Lung microvascular endothelial cell (primary cell): ENCODE data around the gene DRICH1. TPM values are rescaled to one million over a fixed set of nuclear protein-coding genes. Genes with fewer than 3 reads are reported as not detected.
"Not testable (repeated sequence)": the region's sequence is repeated elsewhere in the genome, so short reads cannot be mapped to it uniquely, and the experiment has no call there.

Experiments used
- DNase-seq, 2 donors: peaks; one replicate each; pipeline versions ENCODE4 v3.0.0 to v3.0.0-alpha.2; 2010; ENCODE audit warnings: low read depth in 2 of 2
- total RNA-seq: library from RNA; depleted of rRNA; stranded (reverse); fragments of >200 nt; gene quantifications from 2 replicates; pipeline ENCODE4 v1.2.1, GENCODE V29; 2014

Gene DRICH1, protein sequence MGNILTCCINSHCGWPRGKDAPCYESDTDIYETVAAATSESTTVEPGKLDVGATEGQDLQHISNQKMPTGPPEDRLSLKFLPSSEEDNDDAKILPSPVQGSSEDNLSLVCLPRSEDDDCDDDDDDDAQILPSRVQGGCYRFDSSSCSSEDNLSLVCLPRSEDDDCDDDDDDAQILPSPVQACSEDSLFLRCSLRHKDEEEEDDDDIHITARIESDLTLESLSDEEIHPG
- not detected in 2 replicates for total RNA-seq

GRCh38 chr22:23632178-23632577 is at the start of gene DRICH1:
DRICH1 (minus strand) TSS chr22:23632321; CDS start chr22:23632023, 298 bp downstream.
- no peak for DNase-seq

DNA sequence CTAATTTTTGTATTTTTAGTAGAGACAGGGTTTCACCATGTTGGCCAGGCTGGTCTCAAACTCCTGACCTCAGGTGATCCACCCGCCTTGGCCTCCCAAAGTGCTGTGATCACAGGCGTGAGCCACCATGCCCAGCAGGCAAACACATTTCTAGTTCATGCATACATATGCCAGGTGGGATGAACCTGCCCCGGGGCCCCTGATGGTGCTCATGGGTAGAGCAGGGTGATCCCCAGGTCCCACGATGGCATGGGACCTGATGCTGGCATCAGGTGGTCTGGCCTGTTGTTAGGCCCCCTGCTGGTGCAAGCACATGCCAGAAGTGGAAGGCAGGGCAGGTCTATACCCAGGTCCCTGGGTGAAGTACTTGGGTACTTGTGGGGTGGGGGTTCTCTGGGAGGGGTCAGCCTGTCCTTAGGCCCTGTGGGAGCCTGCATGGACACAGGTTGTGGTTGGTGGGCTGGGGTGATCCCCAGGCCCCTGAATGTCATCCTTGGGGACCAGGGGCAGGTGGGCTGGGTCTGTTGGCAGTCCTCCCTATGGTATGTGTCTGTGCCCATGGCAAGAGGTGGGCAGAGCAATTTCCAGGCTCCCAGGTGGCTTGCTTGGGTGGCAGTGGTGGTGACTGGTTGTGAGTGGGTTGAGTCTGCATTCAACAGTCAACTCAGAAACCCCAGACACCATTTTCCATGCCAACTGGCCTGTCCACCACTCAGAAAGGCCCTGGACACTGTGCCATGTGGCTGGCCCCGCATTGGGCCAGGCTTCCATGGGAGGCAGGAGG is 49.1 kb upstream of the DRICH1 start:
- no peak for DNase-seq

DNA sequence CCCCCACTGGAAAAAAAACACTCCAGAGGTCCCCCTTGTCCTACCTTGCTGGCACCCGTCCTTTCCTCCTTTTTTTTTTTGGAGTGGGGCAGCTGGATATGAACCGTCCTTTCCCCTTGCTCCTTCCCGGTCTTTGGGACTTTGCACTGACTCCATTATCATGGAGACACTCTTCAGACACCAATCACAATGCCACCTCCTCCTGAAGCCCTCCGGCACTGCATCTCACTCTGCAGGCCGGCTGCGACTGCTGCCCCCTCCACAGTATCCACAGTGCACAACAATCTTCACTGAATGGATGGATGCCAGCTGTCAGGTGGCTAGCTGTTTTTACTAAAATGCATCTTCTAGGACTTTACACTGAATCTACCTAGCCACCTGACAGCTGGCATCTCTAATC is 46.0 kb upstream of the DRICH1 start:
- DNase-seq, result no peak

DNA sequence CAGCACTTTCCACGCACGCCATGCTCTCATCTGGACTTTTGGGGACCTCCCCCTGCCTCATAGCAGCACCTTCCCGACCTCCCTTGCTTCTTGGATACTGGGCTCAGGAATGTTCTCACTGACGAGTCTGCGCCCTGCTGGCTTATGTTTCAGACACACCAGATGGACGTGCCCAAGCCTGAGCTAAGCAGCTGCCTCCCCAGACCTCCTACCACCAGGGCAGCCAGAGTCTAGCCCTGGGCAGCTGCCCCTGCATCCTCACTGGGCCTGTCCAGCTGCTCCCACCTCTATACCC is 45.5 kb upstream of the DRICH1 start:
- no peak for DNase-seq

GRCh38 chr22:23676841-23677700 is 45.0 kb upstream of the DRICH1 start:
- not testable (repeated sequence) for DNase-seq

DNA sequence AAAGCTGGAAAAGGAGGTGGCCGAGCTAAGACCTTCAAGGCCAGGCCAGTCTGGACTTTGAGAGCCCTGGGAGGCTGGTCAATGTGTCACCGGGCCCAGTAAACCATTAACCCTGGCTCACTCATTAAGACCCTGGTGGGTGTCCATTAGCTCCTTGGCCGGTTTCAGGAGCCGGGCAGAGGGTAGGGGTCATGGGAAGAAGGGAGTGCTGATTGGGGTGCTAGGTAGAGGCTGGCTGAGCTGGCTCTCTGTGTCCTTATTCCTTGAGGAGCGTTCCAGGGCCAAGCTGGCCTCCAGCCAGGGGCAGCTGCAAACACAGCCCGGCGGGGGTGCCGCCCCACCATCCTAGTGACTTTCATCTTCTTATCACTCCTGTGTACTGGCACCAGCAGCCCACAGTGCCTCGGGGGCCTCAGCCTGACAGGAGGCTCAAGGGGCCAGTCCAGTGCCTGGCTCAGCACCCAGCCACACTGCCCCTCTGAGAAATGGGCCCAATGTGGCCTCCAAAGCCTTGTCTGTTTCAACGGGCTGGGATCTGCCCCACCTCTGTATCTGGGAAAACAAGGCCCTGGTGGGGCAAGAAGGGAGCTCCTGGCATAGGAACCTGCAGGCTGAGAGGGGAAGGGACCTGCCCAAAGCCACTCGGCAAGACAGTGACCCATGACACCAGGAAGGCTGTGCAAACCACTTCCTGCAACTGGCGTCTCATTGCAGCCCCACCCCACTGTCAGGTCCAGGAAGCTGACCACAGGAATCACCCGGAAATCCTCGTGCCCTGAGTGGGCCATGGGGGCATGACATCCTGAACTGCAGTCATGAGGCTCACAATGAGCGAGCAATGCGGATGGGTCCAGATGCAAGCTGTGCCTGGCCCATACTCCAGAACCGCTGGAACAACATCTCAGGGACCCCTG is 43.6 kb upstream of the DRICH1 start:
- DNase-seq, result peak in 1 of 2 donors; percentile 15

GRCh38 chr22:23674886-23675501 is 42.9 kb upstream of the DRICH1 start:
- DNase-seq, result not testable (repeated sequence)

DNA sequence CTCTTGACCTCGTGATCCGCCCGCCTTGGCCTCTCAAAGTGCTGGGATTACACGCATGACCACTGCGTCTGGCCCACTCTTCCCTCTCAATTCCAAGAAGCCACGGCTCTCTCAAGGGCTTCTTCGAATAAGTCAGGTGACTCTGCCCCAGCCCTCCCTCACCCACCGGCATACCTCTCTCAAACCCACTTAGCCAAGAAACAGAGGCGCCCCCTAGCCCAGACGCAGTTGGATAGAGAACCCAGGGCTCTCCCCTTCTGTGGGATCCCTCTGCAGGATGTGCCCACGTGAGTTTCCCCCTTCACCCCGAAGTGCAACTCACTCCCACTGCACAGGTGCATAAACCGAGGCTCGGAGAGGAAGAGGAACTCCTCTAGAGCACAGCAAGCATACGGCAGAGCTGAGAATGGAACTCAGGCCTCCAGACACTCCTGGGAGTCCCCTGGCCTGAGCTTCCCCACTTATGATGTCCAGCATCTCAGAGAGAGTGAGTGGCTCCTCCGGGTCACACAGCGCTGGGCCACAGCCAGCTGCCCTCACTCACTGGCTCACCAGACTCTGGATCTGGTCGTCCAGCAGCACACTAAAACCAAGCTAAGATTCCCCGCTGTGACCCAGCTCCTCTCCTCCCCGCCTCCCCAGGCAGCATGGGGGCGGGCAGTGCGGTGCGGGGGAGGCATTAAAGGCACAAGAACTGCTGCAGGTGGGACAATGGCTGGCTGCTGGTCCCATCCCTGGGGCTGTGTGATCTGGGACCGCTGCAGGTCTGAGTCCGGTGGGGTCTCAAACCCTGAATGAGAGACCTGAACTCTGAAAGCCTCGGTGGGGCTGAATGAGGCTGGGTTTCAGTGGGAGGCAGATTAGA is 41.9 kb upstream of the DRICH1 start:
- no peak for DNase-seq

DNA sequence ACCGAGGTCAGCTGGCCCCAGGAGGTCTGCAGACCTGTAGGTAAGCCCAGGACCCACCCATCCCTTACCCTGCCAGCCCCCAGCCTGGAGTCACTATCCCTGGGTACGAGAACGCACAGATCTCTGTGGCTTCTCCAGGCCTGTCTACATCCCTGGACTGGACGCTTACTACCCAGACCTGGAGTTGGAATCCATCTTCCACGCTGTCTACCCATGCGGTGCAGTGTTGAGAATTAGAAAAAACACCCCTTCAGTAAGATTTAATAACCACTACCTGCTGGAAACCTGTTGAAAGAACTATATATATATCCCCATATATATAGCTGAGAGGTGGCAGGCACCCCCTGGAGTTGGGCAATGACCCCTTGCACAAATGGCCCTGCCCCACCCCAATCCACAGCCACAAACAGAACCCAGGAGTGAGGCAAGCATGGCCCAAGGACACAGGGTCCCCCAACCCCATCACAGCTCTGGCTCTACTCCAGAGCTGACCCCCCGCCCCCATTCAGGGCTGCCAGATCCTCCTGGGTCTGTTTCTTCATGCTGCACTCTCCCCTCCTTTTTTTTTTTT is 41.0 kb upstream of the DRICH1 start:
- DNase-seq, result no peak

- not testable (repeated sequence) for DNase-seq
Measured at GRCh38 chr22:23672307-23673049, 40.4 kb upstream of the DRICH1 start.

- DNase-seq, result not testable (repeated sequence)
Measured at GRCh38 chr22:23671387-23671786, 39.3 kb upstream of the DRICH1 start.

- no peak for DNase-seq
Measured at GRCh38 chr22:23670378-23671295, 38.5 kb upstream of the DRICH1 start.

- not testable (repeated sequence) for DNase-seq
Measured at GRCh38 chr22:23660381-23660780, 28.3 kb upstream of the DRICH1 start.

GRCh38 chr22:23657727-23658126 is 25.6 kb upstream of the DRICH1 start:
- peak in 1 of 2 donors; percentile 17 for DNase-seq

DNA sequence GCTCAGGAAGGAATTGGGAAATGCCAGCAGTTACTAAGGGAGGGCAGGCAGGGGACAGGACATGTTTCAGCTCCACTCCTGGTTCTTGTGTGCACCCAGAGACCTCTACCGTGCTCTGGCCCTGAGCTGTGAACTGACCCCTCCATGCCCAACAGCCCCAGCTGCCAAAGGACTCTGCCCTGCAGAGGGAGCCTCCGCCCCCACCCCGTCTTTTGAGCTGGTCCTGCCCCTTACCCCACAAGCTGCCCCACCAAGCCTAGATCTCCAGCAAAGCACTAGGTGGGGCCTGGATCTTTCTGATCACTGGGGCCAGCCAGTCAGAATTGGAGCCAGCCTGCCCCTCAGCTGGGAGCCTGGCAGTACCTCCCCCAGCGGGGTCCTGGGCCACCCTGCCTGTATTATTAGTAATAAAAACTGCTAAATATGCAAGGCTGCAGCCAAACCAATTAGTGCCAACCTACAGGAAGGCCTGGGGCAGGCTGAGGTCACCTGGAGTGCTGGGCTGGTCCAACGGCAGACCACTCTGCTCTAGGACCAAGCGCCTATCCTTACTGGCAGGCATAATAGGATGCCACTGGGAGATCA is 23.9 kb upstream of the DRICH1 start:
- no peak for DNase-seq

DNA sequence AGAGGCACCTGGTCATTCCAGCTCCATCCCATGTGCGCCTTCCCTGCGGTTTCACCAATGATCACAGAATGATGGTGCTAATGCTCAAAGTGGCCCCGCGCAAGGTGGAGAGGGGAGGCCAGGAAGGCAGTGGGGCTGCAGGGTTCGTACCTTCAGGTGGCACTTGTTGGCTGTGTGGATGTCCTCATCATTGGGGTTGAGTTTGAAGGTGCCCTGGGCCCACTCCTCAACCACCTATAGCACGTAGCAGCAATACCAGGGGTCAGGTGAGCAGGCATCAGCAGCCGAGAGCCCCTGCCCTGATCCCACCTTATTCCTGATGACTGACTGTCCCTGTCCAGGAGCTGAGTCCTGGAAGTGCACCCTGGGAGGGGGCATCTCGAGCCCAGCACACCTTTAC is 20.6 kb upstream of the DRICH1 start:
- no peak for DNase-seq

DNA sequence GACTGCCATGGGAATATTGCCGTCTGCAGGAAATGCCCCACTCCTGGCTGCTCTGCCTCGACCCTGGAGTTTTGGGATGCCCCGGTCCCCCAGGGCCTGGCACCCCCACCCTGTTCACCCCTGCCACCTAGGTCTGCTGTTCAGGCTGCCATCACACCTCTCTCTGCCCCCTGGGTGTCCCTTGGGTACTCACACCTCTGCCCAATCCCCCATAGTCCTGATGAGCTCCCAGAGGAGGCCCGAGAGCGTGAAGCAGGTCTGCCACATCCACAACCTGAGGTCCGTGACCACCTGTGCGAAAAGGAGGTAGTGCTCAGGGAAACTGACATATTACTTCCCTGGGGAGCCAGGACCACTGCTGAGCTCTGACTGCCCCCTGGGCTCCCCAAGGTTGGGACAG is 20.2 kb upstream of the DRICH1 start:
- DNase-seq, result no peak
